Esophagus muscularis mucosa (tissue), 4 donors: ENCODE results near the gene KCNA5. TPM values are rescaled to one million over a fixed set of nuclear protein-coding genes. Genes with fewer than 3 reads are reported as not detected.

Source experiments
- DNase-seq: peaks from one replicate; pipeline ENCODE4 v3.0.0-alpha.2; 2017; ENCODE audit errors: extremely low spot score
- H3K27ac ChIP-seq, 4 donors: fragments of 200-600 bp; sonication (generic); replicated peaks in 1 of 4; 1 replicate in 3 of 4; 2 replicates in 1 of 4; pipeline ENCODE4 v1.5.1; 2016 to 2019; ENCODE audit warnings: mild to moderate bottlenecking in 1 of 4
- H3K27me3 ChIP-seq, 4 donors: fragments of 200-600 bp; sonication (generic); one replicate each; pipeline versions ENCODE4 v1.5.1 to v1.6.0; 2016 to 2019
- H3K36me3 ChIP-seq, 4 donors: fragments of 200-600 bp; sonication (generic); one replicate each; pipeline ENCODE4 v1.5.1; 2016 to 2019
- H3K4me1 ChIP-seq, 4 donors: fragments of 200-600 bp; sonication (generic); one replicate each; pipeline ENCODE4 v1.5.1; 2016 to 2019
- H3K4me3 ChIP-seq, 4 donors: fragments of 200-600 bp; sonication (generic); 1 replicate in 2 of 4; 2 replicates in 2 of 4; pipeline ENCODE4 v1.5.1; 2016 to 2019; ENCODE audit warnings: mild to moderate bottlenecking in 4 of 4, moderate library complexity in 1 of 4
- H3K9me3 ChIP-seq, 4 donors: fragments of 200-600 bp; sonication (generic); 1 replicate in 3 of 4; 2 replicates in 1 of 4; pipeline ENCODE4 v1.5.1; 2016 to 2019
- CTCF ChIP-seq, 3 experiments: fragments of 200-600 bp in 2 of 3; fragments of 450-650 bp in 1 of 3; sonication (generic) in 2 of 3; IDR thresholded peaks; one replicate each; pipeline ENCODE4 v1.5.1; 2017 to 2019; ENCODE audit warnings: antibody characterized with exemption in 3 of 3, mild to moderate bottlenecking in 2 of 3, moderate library complexity in 1 of 3
- EP300 ChIP-seq: sonication (generic); formaldehyde crosslinking; IDR thresholded peaks from one replicate; pipeline ENCODE4 v1.6.1; 2017; ENCODE audit warnings: antibody characterized with exemption
- POLR2A ChIP-seq: fragments of 450-650 bp; IDR thresholded peaks from one replicate; pipeline ENCODE4 v1.6.1; 2017; ENCODE audit warnings: antibody characterized with exemption, moderate library complexity, mild to moderate bottlenecking, low read depth
- POLR2AphosphoS5 ChIP-seq, 2 donors: sonication (generic); formaldehyde crosslinking; IDR thresholded peaks; one replicate each; pipeline ENCODE4 v1.6.1; 2017; ENCODE audit warnings: antibody characterized with exemption in 2 of 2
- WGBS: methylation state at CpG from one replicate; pipeline ENCODE4 v1.1.5; 2018; 5-methylcytosine and 5-hydroxymethylcytosine counted together
- intact Hi-C: fragments of 100-400 bp; cut with DNase I; formaldehyde crosslinking; loops from one replicate; pipeline ENCODE4 v1.15.1; 2023
- total RNA-seq, 4 donors: library from RNA; depleted of rRNA; stranded (reverse); fragments of >200 nt; gene quantifications; one replicate each; pipeline versions ENCODE4 v1.1.0 to v1.2.1, GENCODE V29; 2016

The KCNA5 gene
- total RNA-seq, 4 donors from 2014 or later = 1.2 to 5.9 (median 2.2) TPM

GRCh38 chr12:5026342-5026938 lies 17.2 kb upstream of the KCNA5 start:
- intact Hi-C loops = no loop called here
- 79% methylated on average over 4 of the region's 4 CpGs for WGBS
- DNase-seq = no peak

GRCh38 chr12:5027046-5027821 lies 16.4 kb upstream of the KCNA5 start:
- no peaks in the 10 kb centered on the region for H3K4me1 ChIP-seq
- no peak for TF ChIP-seq EP300
- no peak for TF ChIP-seq POLR2AphosphoS5 (IDR thresholded peaks at IDR 0.05)
- TF ChIP-seq CTCF (IDR thresholded peaks at IDR 0.05) = no peak
- TF ChIP-seq POLR2A = no peak
- H3K9me3 ChIP-seq = no peaks in the 10 kb centered on the region
- H3K27ac ChIP-seq = no peak overlapping the region
- DNase-seq = no peak
- H3K36me3 ChIP-seq = no peaks in the 10 kb centered on the region
- 54% methylated on average over 4 of the region's 4 CpGs for WGBS
- H3K4me3 ChIP-seq = no peak overlapping the region
- H3K27me3 ChIP-seq = peaks cover 0 to 22% (median 0%) of the 10 kb centered on the region in 4 donors
- intact Hi-C loops = no loop called here

More at GRCh38 chr12:5026342-5026938, 17.2 kb upstream of the KCNA5 start:
- H3K4me1 ChIP-seq = no peaks in the 10 kb centered on the region
- H3K9me3 ChIP-seq = no peaks in the 10 kb centered on the region
- no peak overlapping the region for H3K27ac ChIP-seq
- H3K4me3 ChIP-seq = no peak overlapping the region
- no peak for TF ChIP-seq POLR2A
- TF ChIP-seq POLR2AphosphoS5 (IDR thresholded peaks at IDR 0.05) = no peak
- TF ChIP-seq EP300 = no peak
- TF ChIP-seq CTCF (IDR thresholded peaks at IDR 0.05) = no peak
- no peaks in the 10 kb centered on the region for H3K36me3 ChIP-seq
- H3K27me3 ChIP-seq = peaks cover 0 to 24% (median 0%) of the 10 kb centered on the region in 4 donors

- Histone ChIP-seq H3K27ac (no peak overlapping the region), H3K4me1 (peaks cover 13 to 15% (median 13%) of the 10 kb centered on the region in 4 donors), H3K4me3 (no peak overlapping the region), H3K27me3 (no peaks in the 10 kb centered on the region), H3K9me3 (no peaks in the 10 kb centered on the region), H3K36me3 (no peaks in the 10 kb centered on the region)
- no peak for DNase-seq
- intact Hi-C loops = no loop called here
- TF ChIP-seq POLR2A = no peak
- TF ChIP-seq CTCF (IDR thresholded peaks at IDR 0.05) = no peak
- no peak for TF ChIP-seq EP300
- no peak for TF ChIP-seq POLR2AphosphoS5 (IDR thresholded peaks at IDR 0.05)
These were observed 13.6 kb upstream of the KCNA5 start for GRCh38 chr12:5030066-5030465.

- H3K27ac ChIP-seq = no peak overlapping the region
- no peak for DNase-seq
- 97% methylated on average over 6 of the region's 6 CpGs for WGBS
- H3K36me3 ChIP-seq = no peaks in the 10 kb centered on the region
- TF ChIP-seq EP300 = no peak
- no peak for TF ChIP-seq CTCF (IDR thresholded peaks at IDR 0.05)
- no peak for TF ChIP-seq POLR2AphosphoS5 (IDR thresholded peaks at IDR 0.05)
- TF ChIP-seq POLR2A = no peak
- intact Hi-C loops = no loop called here
- peaks cover 13 to 15% (median 13%) of the 10 kb centered on the region in 4 donors for H3K4me1 ChIP-seq
- H3K27me3 ChIP-seq = no peaks in the 10 kb centered on the region
- no peak overlapping the region for H3K4me3 ChIP-seq
- H3K9me3 ChIP-seq = no peaks in the 10 kb centered on the region
These were observed 12.4 kb upstream of the KCNA5 start for GRCh38 chr12:5031242-5031641.
